ENCODE measurements around the gene ENTPD1.
"Not testable (repeated sequence)": the region's sequence is repeated elsewhere in the genome, so short reads cannot be mapped to it uniquely, and the experiment has no call there.

ENTPD1 gene

GRCh38 chr10:95759233-95759826, 3.4 kb downstream of the ENTPD1 start:
- DNase-seq: no peak

- DNase-seq: no peak
These were observed 6.1 kb downstream of the ENTPD1 start for GRCh38 chr10:95761939-95762492.

DNA sequence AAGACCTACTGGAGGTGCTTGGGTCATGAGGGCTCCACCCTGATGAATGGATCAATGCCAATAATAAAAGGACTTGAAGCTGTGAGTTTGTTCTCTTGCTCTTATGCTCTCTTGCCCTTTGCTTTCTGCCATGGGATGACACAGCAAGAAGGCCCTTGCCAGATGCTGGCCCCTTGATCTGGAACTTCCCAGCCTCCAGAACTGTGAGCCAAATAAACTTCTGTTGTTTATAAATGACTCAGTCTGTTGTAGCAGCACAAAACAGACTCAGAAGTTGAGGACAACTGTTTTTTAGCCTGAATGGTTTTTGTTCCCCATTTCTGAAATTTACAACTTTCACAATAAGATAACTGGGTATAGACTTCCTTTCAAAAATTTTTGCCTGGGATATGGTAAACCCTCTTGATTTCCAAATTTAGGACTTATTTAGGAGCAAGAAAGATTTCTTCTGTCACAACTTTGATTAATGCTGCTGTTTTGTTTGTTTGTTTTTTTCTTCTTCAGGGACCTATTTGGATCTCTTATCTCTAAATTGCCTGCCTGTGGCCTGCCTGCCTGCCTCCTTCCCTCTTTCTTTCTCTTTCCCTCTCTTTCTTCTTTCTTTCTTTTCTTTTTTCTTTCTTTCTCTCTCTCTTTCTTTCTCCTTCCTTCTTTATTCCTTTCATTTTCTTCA, 12.1 kb downstream of the ENTPD1 start:
- no peak for DNase-seq

DNA sequence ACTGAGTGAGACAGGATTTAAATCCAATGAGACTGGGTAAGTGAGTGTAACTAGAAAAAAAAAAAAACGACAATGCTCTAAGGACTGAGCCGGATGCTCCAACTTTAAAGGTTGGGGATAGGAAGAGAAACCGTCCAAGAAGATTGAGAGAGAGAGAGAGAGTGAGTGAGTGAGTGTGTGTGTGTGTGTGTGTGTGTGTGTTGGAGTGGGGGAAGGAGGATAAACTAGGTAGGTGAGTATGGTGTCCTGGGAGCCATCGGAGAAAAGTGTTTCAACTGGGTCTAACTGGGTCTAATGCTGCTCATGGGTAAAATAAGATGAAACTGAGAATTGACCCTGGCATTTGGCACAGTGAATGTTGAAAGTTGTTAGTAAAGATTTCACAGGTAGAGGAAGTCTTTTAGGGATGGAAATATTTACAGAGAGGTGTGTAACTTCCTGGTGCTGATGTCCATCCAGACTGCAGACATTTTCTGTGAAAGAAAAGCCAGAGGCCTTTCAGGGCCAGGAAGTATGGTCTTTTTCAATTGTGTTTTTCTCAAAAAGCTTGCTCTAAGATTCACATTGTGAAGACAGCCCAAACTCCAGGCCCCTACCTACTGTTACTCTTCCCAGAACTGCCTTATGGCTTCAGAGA, 14.2 kb downstream of the ENTPD1 start:
- no peak for DNase-seq

- DNase-seq: not testable (repeated sequence)
These were observed 17.5 kb downstream of the ENTPD1 start for GRCh38 chr10:95773454-95773853.

- not testable (repeated sequence) for DNase-seq
These were observed 21.7 kb downstream of the ENTPD1 start for GRCh38 chr10:95777638-95778037.

GRCh38 chr10:95782318-95782717, 26.4 kb downstream of the ENTPD1 start:
- DNase-seq: no peak

DNA sequence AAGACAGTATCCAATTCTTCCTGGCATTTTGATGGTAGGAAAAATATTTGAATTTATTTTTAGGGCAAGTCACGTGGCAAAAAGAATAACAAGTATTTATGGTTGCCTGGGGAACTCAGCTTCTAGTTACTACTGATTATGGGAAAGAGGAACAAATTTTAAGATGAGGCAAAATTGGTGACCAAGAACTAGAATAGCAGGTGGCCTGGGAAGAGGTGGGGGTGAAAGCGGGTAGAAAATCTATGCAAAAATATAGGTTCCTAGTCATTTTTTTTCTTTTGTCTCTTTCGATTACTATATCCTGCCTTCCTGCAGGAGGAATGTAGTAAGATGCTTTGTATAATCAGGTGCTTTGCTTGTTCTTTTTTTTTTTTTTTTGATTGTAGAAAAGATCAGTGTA, 27.8 kb downstream of the ENTPD1 start:
- no peak for DNase-seq

DNA sequence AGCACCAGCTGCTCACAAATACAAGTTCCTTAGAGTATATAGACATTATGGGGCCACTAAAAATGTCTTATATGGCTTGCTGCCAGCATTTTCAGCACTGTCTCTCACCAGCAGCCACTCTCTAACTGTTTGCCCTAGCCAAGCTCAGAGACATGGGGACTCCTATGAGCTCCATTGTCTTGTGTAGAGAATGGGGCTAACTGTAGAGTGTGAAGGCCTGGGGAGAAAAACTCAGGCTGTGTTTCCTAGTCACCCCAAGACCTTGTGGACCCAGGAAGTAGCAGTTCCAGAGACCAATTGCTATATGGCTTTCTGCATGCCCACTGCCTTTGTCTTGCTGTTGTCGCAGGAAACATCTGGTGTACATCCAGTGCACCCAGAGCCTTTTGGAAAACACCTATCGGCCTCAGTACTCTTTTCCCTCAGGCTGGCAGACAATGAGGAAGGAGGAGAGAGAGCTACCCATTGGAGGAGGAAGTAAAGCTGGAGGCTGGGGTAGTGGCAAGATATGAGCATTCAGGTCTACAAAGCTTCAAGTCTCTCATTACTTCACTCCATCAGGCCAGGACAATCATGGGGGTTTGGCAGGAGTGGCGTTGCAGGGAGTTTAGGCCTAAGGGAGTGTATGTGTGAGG, 28.4 kb downstream of the ENTPD1 start:
- DNase-seq: no peak

- no peak for DNase-seq
These were observed 29.4 kb downstream of the ENTPD1 start for GRCh38 chr10:95785317-95785716.

- no peak for DNase-seq
These were observed 30.1 kb downstream of the ENTPD1 start for GRCh38 chr10:95785942-95786669.

DNA sequence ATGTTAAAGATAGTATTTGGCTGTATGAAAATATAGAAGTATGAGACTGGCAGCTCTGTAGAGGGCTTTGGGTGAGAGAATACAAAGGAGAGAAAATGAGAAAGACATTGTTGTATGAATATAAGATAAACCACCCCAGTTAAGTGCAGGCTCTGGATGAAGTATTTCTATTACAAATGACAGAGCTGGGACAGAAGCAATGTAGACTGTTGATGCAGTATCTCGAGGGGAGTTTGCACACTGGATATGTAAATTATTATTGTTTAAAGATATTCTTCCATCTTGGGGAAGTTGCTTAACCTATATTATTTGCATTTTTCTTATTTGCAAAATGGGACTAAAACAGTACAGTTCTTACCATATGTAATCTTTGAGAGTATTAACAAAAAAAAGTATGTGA, 31.5 kb downstream of the ENTPD1 start:
- DNase-seq: no peak

- no peak for DNase-seq
These were observed 32.9 kb downstream of the ENTPD1 start for GRCh38 chr10:95788830-95789229.

GRCh38 chr10:95789902-95790301, 33.9 kb downstream of the ENTPD1 start:
- no peak for DNase-seq

- no peak for DNase-seq
These were observed 35.0 kb downstream of the ENTPD1 start for GRCh38 chr10:95790982-95791381.

DNA sequence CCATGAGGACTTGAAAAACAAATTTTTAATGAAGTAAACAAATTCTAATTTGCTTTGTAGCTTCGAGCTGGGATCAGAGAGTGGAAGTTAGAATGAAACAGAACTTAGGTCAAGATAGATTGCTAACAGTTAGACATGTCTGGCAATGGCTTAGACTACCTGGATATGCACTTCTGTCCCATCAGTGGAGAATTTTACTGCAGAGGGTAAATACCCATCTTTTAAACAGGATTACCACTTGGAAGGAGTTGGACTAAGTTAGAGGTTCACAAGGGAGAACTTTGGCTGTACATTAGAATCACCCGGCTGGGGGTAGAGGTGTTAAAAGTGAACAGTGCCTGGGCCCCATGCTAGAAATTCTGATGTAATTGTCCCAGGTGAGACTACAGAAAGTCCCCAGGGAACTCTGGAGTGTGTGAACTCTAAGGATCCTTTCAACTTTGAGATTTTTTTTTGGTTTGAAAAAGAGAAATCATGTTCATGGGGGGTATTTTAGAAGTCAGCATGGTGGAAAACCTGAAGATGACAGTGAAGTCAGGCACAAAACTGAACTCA, 35.5 kb downstream of the ENTPD1 start:
- DNase-seq: no peak

- no peak for DNase-seq
These were observed 36.3 kb downstream of the ENTPD1 start for GRCh38 chr10:95792211-95792780.

- DNase-seq: no peak
These were observed 36.9 kb downstream of the ENTPD1 start for GRCh38 chr10:95792874-95793285.

GRCh38 chr10:95793401-95794045, 37.6 kb downstream of the ENTPD1 start:
- DNase-seq: no peak

GRCh38 chr10:95794195-95794594, 38.2 kb downstream of the ENTPD1 start:
- DNase-seq: no peak

GRCh38 chr10:95795602-95796001, 39.6 kb downstream of the ENTPD1 start:
- no peak for DNase-seq

- no peak for DNase-seq
These were observed 40.5 kb downstream of the ENTPD1 start for GRCh38 chr10:95796504-95796903.

Data from activated naive CD4-positive, alpha-beta T cell treated with Interleukin-2 at 50 U/mL for 16 hours (primary cell).